ENCODE data around the gene ANO4.

Gene ANO4

GRCh38 chr12:101040936-101041335 lies 246.4 kb downstream of the ANO4 start:
- H3K4me3 ChIP-seq (ENCODE audit: low read depth, low read length) = no peak overlapping the region
- TF ChIP-seq MYC (IDR thresholded peaks at IDR 0.05; ENCODE audit: low read depth, low read length) (no peak), POLR2A (IDR thresholded peaks at IDR 0.05; ENCODE audit: extremely low read depth, insufficient read length) (no peak), CTCF (IDR thresholded peaks at IDR 0.05; ENCODE audit: low read depth, low read length) (no peak), MAX (IDR thresholded peaks at IDR 0.05; ENCODE audit: low read depth, low read length) (no peak)
- DNase-seq (ENCODE audit: low read depth) = no peak

- TF ChIP-seq MYC (IDR thresholded peaks at IDR 0.05; ENCODE audit: low read depth, low read length) (no peak), CTCF (IDR thresholded peaks at IDR 0.05; ENCODE audit: low read depth, low read length) (no peak), MAX (IDR thresholded peaks at IDR 0.05; ENCODE audit: low read depth, low read length) (no peak), POLR2A (IDR thresholded peaks at IDR 0.05; ENCODE audit: extremely low read depth, insufficient read length) (no peak)
- no peak overlapping the region for H3K4me3 ChIP-seq (ENCODE audit: low read depth, low read length)
- no peak for DNase-seq (ENCODE audit: low read depth)
These were observed 247.6 kb downstream of the ANO4 start for GRCh38 chr12:101042211-101042610.

GRCh38 chr12:101044512-101045059 lies 250.0 kb downstream of the ANO4 start:
- H3K4me3 ChIP-seq (ENCODE audit: low read depth, low read length) = no peak overlapping the region
- TF ChIP-seq CTCF (IDR thresholded peaks at IDR 0.05; ENCODE audit: low read depth, low read length) = no peak
- no peak for TF ChIP-seq MAX (IDR thresholded peaks at IDR 0.05; ENCODE audit: low read depth, low read length)
- no peak for TF ChIP-seq POLR2A (IDR thresholded peaks at IDR 0.05; ENCODE audit: extremely low read depth, insufficient read length)
- no peak for TF ChIP-seq MYC (IDR thresholded peaks at IDR 0.05; ENCODE audit: low read depth, low read length)
- no peak for DNase-seq (ENCODE audit: low read depth)

GRCh38 chr12:101045486-101046464 lies 251.2 kb downstream of the ANO4 start:
- no peak for DNase-seq (ENCODE audit: low read depth)
- H3K4me3 ChIP-seq (ENCODE audit: low read depth, low read length) = no peak overlapping the region
- no peak for TF ChIP-seq CTCF (IDR thresholded peaks at IDR 0.05; ENCODE audit: low read depth, low read length)
- no peak for TF ChIP-seq MYC (IDR thresholded peaks at IDR 0.05; ENCODE audit: low read depth, low read length)
- TF ChIP-seq POLR2A (IDR thresholded peaks at IDR 0.05; ENCODE audit: extremely low read depth, insufficient read length) = no peak
- TF ChIP-seq MAX (IDR thresholded peaks at IDR 0.05; ENCODE audit: low read depth, low read length) = no peak

- no peak for DNase-seq (ENCODE audit: low read depth)
- TF ChIP-seq POLR2A (IDR thresholded peaks at IDR 0.05; ENCODE audit: extremely low read depth, insufficient read length) (no peak), MAX (IDR thresholded peaks at IDR 0.05; ENCODE audit: low read depth, low read length) (no peak), CTCF (IDR thresholded peaks at IDR 0.05; ENCODE audit: low read depth, low read length) (no peak), MYC (IDR thresholded peaks at IDR 0.05; ENCODE audit: low read depth, low read length) (no peak)
- no peak overlapping the region for H3K4me3 ChIP-seq (ENCODE audit: low read depth, low read length)
These were observed 253.1 kb downstream of the ANO4 start for GRCh38 chr12:101047652-101048051.

Data from NB4 (cell line).